Neural progenitor cell (in vitro differentiated cells): ENCODE measurements around the gene TRPV2.

ENCODE experiments used
- CTCF ChIP-seq: fragments of 200-600 bp; sonication (generic); IDR thresholded peaks from 2 replicates; pipeline ENCODE4 v1.5.1; 2017; ENCODE audit warnings: antibody characterized with exemption, mild to moderate bottlenecking
- EZH2 ChIP-seq: fragments of 200-600 bp; sonication (generic); IDR thresholded peaks from 2 replicates; pipeline ENCODE4 v1.6.1; 2017; ENCODE audit warnings: antibody characterized with exemption, mild to moderate bottlenecking, moderate library complexity
- EZH2phosphoT487 ChIP-seq: fragments of 200-600 bp; sonication (generic); IDR thresholded peaks from 2 replicates; pipeline ENCODE4 v1.6.1; 2017; ENCODE audit warnings: antibody characterized with exemption

DNA sequence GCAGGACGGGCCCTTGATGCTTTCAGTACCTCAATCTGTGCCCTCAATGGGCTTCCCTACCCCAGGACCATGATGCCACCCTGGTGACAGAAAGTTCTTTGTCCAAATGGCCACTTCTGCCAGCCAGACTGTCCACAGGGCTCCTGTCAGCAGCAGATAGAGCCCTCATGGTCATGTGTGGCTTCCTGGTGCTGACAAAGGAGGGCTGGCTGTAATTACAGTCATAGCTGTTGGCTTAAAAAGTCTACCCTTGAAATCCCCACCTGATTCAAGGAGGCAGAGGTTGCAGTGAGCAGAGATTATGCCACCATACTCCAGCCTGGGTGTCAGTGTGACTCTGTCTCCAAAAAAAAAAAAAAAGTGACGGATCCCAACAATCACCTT, 3.3 kb downstream of the TRPV2 start:
- TF ChIP-seq CTCF = no peak
- TF ChIP-seq EZH2phosphoT487 = no peak
- no peak for TF ChIP-seq EZH2
